Mesothelial cell of epicardium (in vitro differentiated cells): ENCODE results near the gene GLI2. TPM values are rescaled to one million over a fixed set of nuclear protein-coding genes. Genes with fewer than 3 reads are reported as not detected.

Experiments used
- DNase-seq, 2 experiments: peaks; one replicate each; pipeline ENCODE4 v3.0.0; 2021; ENCODE audit warnings: low spot score in 2 of 2; ENCODE audit not compliant: unreplicated experiment in 2 of 2
- H3K27ac Mint-ChIP-seq: 2 replicates; pipeline ENCODE4 v1.8.0; 2021; ENCODE audit warnings: mixed read lengths
- H3K27me3 Mint-ChIP-seq: 2 replicates; pipeline ENCODE4 v1.8.0; 2021; ENCODE audit warnings: low read depth, mixed read lengths
- H3K36me3 Mint-ChIP-seq: 2 replicates; pipeline ENCODE4 v1.8.0; 2021; ENCODE audit warnings: mixed read lengths
- H3K4me1 Mint-ChIP-seq: 2 replicates; pipeline ENCODE4 v1.8.0; 2021; ENCODE audit warnings: mixed read lengths
- H3K4me3 Mint-ChIP-seq: 2 replicates; pipeline ENCODE4 v1.8.0; 2021; ENCODE audit warnings: mild to moderate bottlenecking, moderate library complexity, mixed read lengths
- H3K9me3 Mint-ChIP-seq: 2 replicates; pipeline ENCODE4 v1.8.0; 2021; ENCODE audit warnings: mixed read lengths
- CTCF ChIP-seq: fragments of 200-600 bp; sonication (generic); IDR thresholded peaks from one replicate; pipeline ENCODE4 v1.5.0; 2021; ENCODE audit warnings: antibody characterized with exemption; ENCODE audit not compliant: unreplicated experiment
- total RNA-seq: library from RNA; stranded (reverse); gene quantifications from 3 replicates; pipeline ENCODE4 v1.2.1, GENCODE V29; 2021

Gene GLI2
- total RNA-seq, 1 donor from 2014 or later, result 67.0 TPM

GRCh38 chr2:120731175-120731574 is 4.5 kb upstream of the GLI2 start:
- Mint-ChIP-seq H3K36me3 (peaks cover 1% of the 10 kb centered on the region), H3K27me3 (no peaks in the 10 kb centered on the region), H3K4me3 (no peak overlapping the region), H3K4me1 (peaks cover 33% of the 10 kb centered on the region), H3K27ac (no peak overlapping the region), H3K9me3 (peaks cover 5% of the 10 kb centered on the region)
- no peak for DNase-seq
- no peak for TF ChIP-seq CTCF

GRCh38 chr2:120732506-120733237 is 3.0 kb upstream of the GLI2 start:
- DNase-seq, result no peak
- no peak for TF ChIP-seq CTCF
- no peaks in the 10 kb centered on the region for H3K9me3 Mint-ChIP-seq
- no peaks in the 10 kb centered on the region for H3K36me3 Mint-ChIP-seq
- H3K27ac Mint-ChIP-seq, result peak overlapping the region; percentile 62
- peaks cover 34% of the 10 kb centered on the region for H3K4me1 Mint-ChIP-seq
- no peaks in the 10 kb centered on the region for H3K27me3 Mint-ChIP-seq
- H3K4me3 Mint-ChIP-seq, result no peak overlapping the region

- Mint-ChIP-seq H3K27me3 (no peaks in the 10 kb centered on the region), H3K36me3 (no peaks in the 10 kb centered on the region), H3K27ac (peak overlapping the region; percentile 62), H3K9me3 (no peaks in the 10 kb centered on the region), H3K4me1 (peaks cover 41% of the 10 kb centered on the region), H3K4me3 (peak overlapping the region; percentile 11)
- no peak for TF ChIP-seq CTCF
- DNase-seq, result no peak
Observed at GRCh38 chr2:120733238-120733932, 2.3 kb upstream of the GLI2 start.

- H3K9me3 Mint-ChIP-seq, result no peaks in the 10 kb centered on the region
- H3K4me3 Mint-ChIP-seq, result peak overlapping the region; percentile 82
- H3K4me1 Mint-ChIP-seq, result peaks cover 47% of the 10 kb centered on the region
- peak overlapping the region; percentile 79 for H3K27ac Mint-ChIP-seq
- no peaks in the 10 kb centered on the region for H3K27me3 Mint-ChIP-seq
- no peak for DNase-seq
- TF ChIP-seq CTCF, result no peak
- H3K36me3 Mint-ChIP-seq, result no peaks in the 10 kb centered on the region
Observed at GRCh38 chr2:120734930-120735651, 577 bp upstream of the GLI2 start.

- TF ChIP-seq CTCF, result no peak
- peak in 1 of 2 experiments; percentile 68 for DNase-seq
- Mint-ChIP-seq H3K4me1 (peaks cover 58% of the 10 kb centered on the region), H3K9me3 (no peaks in the 10 kb centered on the region), H3K4me3 (peak overlapping the region; percentile 89), H3K27ac (peak overlapping the region; percentile 98), H3K27me3 (no peaks in the 10 kb centered on the region), H3K36me3 (no peaks in the 10 kb centered on the region)
Observed at GRCh38 chr2:120736202-120736623, 545 bp downstream of the GLI2 start.
